8988T (cell line): ENCODE results near the gene MS4A14.
"Not testable (repeated sequence)": the region's sequence is repeated elsewhere in the genome, so short reads cannot be mapped to it uniquely, and the experiment has no call there.

Source experiments
- DNase-seq: peaks from one replicate; pipeline ENCODE4 v3.0.0; 2011

MS4A14 gene, protein sequence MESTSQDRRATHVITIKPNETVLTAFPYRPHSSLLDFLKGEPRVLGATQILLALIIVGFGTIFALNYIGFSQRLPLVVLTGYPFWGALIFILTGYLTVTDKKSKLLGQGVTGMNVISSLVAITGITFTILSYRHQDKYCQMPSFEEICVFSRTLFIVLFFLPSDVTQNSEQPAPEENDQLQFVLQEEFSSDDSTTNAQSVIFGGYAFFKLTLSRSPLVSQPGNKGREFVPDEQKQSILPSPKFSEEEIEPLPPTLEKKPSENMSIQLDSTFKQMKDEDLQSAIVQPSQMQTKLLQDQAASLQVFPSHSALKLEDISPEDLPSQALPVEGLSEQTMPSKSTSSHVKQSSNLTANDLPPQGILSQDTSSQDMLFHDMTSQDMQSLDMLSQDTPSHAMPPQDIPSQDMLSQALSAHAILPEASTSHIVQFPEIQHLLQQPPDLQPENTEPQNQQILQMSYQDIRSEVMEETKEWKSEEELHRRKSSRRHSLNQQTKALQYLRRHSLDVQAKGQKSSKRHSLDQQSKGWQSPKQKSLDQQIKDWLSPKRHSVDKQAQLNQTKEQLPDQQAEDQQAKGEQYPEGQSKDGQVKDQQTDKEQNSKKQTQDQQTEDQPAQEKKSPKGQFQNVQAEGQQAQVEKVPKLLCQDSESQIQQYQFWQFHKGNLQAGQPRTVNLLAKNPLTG

DNA sequence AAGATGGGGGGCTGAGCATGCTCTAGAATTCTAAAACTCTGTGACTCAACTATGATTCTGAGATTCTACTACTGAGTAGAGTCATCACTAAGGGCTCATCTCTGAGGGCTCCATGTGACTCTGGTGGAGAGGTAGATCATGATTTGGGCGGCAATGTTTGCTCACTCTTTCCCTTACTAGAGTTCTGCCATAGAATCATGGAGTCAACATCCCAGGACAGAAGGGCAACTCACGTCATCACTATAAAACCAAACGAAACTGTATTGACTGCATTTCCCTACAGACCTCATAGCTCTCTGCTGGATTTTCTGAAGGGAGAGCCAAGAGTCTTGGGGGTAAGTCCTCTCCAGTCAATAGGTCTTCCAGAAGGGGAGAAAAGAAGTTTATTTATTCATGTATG lies at the start of gene MS4A14:
Gene MS4A14, plus strand, starts transcription at position 78 of the 400 bp plus-strand sequence. Its CDS starts 120 bp downstream, at position 198.
- DNase-seq: no peak

DNA sequence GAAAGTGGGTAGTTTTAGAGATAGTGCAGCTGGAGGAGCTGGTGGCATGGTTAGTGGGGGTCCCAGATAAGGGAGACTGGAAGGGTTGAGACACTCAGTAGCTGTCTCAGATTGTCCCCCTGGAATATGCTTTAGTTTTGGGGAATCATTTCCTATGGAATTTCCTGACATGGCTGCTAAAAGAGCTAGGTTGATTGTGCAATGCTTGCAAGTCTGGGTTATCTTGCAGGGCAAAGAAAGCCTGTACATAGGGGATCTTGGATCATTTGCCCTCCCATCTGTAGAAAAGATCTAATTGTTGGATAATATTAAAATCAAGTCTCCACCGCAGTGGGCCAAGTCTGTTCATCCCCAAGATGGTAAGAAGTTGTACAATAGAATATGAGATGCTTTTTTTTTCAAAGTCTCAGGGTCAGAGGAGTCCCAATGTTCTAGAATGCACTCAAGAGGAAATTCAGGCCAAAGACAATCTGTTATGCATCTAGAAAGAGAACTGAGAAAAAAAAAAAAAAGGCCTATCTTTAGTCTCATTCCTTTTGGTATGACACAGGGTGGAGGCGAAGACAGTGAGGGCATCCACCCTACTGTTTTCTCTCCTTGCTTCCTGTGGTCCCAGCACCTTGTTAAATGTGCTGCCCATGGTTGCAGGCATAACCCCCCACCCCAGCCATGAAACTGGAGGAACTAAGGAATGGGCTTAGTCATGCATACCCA lies 49.0 kb upstream of the MS4A14 start:
- DNase-seq: no peak

DNA sequence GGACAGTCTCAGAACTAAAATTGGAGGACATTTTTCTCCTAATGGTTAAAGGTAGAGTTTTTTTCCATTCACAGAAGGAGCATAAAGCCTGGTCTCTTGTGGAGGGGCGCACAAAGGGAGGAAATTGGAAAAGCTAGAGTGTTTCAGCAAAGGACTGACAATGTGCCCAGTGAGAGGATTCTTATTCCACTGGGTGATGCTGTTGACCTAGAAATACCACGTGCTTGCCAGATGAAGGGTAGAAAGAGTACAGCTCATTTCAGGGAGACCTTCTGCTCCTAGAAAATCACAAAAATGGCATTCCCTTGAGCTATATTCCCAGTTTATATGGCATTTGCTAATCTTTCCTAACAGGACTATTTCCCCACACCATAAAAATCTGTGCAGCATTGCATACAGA lies 48.1 kb upstream of the MS4A14 start:
- DNase-seq: no peak

DNA sequence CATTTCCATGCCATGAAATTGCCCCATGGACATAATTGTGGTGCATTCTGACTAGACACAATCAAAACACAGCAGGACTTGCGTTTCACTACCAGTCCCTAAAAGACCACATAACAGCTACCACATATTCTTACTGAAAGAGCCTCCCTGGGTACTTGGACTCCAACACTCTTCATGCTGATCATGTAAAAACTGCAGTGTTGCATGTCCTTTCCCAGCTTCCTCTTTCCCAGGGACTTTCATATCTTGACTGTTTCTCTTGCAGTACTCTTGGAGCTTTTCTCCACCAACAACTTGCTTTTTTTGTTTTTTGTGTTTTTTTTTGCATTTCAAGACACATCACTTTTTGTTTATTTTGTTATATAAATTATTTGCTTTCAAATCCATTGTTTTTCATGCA lies 46.3 kb upstream of the MS4A14 start:
- DNase-seq: no peak

DNA sequence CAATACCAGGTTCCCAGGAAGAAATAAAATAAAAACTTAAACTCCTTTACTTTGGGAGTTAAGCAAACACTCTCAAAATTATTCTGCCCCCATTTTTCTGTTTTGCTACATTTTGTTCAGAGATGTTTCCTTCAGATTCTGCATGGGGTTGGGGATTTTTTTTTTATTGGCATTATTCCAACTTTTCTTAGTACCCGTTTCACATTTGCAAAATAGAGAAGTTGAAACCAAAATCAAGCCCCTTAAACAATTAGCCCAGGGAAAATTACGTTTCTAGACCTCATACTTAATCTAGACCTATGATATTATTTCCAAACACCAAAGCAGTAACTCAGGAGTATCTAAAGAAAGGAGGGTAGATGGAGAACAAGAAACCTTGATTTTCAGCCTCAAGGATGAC lies 38.5 kb upstream of the MS4A14 start:
- no peak for DNase-seq

DNA sequence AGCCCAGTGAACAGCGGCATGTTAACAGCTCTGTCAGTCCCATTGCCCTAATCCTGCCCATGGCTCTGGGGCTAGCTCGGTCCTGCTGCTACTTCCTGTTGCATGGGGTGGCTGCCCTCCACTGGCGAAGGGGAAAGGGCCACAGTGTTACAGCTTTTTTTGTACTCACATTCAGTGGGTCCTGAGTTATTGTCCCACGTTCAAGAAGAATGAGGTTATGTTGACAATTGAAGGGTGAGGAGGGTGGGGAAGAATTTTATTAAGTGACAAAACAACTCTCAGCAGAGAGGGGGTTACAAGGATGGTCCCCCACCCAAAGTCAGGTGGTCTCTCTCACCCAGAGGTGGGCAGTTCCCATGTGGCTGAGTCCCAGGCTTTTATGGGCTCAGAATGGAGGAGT lies 35.6 kb upstream of the MS4A14 start:
- no peak for DNase-seq

DNA sequence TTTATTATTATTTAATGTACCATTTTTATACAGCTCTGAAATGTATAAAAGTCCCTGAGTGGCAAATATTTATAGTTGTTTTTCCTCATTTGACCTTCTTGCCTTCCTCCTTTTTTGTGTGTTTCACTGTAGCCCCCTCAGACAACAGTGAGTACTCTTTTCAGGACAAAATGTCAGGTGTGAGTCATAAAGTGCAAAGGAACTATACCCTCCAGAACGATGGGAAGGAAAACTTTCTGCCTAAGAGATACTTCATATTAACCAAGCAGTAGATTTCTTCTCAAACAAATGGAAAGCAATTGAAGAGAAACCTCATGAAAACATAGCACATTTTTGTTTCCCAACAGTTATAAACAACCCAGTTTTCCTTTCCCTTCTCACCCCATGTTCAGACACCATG lies 34.0 kb upstream of the MS4A14 start:
- DNase-seq: no peak

DNA sequence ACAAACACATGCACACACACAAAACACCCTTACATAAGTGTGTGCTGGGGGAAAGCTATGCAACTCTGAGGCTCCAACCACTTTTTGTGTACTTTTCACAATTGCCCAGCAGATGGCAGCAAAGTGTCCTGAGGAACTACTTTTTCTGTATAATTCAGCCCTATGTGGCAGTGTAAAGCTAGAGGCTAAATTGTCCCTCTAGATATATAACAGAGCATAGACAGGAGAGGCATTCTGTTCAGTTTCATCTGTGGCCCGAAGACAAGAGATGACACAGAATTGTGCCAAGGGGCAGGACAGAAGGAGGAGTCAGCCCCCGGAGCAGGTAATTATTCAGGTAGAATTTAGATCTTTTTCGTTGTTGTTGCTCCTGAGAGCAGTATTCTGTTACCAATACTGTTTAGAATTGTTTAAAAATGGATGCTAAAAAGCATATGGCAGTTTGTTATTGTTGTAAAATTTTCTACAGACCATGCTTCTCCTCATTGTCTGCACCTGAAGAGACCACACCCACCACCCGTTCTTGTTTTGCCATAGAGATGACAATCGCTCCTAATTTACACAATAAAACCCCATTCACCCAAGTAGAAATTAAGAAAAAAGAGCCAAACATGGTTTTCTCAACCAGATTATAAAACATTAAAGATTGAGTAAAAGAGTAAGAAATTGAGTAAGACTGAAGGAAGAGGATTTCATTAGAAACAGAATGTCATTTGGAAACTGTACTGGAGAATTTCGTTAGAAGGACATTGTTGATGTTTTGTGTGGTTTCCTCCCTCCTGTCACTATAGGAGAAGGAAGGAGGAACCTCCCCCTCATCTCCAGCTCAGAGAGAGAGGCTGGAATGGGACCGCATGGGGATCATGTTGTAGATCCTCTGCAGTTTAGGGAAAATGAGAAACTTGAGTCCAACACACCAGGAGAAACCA lies 32.5 kb upstream of the MS4A14 start:
- DNase-seq: peak; percentile 29

DNA sequence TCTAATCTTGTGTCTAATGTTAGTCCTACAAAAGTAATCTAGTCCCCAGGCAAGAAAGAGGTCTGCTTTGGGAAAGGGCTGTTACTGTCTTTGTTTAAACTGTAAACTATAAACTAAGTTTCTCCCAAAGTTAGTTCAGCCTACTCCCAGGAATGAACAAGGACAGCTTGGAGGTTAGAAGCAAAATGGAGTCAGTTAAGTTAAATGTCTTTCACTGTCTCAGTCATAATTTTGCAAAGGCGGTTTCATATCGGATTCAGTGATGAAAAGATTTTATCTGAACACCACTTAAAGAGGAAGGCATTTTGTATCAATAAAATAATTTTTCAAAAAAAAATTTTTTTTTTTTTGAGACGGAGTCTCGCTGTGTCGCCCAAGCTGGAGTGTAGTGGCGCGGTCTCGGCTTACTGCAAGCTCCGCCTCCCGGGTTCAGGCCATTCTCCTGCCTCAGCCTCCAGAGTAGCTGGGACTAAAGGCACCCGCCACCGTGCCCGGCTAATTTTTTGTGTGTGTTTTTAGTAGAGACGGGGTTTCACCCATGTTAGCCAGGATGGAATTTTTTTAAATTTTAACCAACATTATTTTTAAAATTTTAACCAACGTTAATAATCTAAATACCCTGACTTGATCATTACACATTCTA lies 29.9 kb upstream of the MS4A14 start:
- not testable (repeated sequence) for DNase-seq

DNA sequence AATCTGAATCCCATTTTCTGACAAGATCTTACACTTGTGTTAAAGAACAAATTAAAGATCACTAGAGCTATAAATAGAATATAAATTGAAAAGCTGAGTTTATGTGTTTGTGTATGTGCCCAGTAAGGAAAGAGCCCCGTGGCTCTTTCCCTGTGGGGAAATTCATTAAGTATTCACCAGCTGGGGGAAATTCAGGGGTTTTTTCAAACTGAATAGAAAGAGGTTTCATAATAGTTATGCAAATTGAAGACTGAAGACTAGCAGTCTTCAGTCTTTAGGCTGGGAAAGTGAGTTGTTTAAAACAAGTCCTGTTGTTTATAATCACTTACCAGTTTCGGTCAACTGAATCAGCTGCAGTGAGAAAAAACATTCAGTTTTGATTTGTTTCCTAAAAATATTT lies 29.2 kb upstream of the MS4A14 start:
- no peak for DNase-seq

DNA sequence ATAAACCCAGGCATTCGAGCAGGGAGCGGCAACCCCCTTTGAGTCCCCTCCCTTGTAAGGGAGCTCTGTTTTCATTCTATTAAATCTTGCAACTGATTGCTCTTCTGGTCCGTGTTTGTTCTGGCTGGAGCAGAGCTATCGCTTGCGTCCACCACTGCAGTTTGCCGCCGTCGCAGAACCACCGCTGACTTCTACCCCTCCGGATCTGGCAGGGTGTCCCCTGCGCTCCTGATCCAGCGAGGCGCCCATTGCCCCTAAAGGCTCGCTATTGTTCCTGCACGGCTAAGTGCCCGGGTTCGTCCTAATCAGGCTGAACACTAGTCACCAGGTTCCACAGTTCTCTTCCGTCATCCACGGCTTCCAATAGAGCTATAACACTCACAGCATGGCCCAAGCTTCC lies 28.4 kb upstream of the MS4A14 start:
- DNase-seq: no peak

DNA sequence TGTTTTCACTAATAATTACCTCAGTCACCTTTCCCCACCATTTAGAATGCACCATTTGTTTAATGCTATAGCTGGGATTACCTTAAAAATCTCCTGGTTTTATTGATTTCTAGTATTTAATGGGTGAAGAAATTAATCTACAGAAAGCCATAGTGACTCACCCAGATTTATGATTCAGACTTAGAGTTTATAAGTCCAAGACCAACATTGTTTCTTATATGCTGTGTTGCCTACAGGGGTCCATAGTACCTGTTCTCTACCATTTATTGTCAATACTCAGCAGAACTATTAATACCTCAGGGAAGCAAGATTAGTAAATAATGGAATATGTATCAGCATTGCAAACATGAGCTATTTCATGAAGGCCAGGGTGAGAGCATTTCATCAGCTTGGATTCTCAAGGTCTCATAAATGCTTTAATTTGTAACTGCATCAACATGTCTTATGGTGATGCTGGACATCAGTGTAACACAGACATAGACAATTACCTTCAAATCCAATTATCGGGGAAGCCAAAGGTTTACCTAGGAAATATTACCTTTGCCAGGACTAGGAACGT lies 25.9 kb upstream of the MS4A14 start:
- no peak for DNase-seq

DNA sequence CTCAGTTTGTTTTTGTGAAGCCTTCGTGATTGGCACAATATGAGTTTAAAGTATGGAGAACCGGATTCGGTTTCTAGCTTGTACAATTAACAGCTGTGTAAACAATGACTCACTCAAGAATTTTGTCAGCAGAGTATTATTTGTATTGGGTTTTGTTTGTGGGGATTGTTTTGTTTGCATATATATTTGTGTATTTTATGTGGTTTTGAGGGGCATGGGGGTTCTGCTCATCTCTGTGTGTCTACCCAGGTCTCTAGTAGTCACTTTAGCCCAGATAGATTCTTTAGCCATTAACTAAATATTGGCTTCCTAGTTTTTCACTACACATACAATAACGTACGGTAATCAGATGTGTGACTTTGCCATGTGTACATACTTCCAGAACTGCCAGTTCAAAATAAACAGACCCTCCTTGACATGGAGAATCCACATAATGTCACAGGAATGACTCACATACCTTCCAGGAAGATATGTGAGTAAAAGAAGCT lies 25.4 kb upstream of the MS4A14 start:
- no peak for DNase-seq

DNA sequence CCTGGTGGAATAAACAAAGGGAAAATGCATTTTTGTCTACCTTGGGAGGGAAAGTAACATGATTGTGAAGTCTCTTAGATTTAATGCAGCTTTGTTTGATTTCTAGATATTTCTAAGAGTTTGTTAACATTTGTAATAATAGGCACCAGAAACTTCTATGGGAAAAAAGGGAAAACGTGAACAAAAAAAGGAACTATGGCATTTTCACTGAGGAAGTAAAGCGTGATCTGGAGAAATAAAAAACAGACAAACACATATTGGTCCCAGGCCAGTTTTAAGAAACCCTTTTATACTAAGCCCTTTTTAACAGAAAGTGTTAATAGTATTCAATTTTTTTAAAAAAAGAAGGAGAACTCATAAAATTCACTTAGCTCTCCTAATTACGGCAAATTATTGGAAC lies 24.9 kb upstream of the MS4A14 start:
- no peak for DNase-seq

DNA sequence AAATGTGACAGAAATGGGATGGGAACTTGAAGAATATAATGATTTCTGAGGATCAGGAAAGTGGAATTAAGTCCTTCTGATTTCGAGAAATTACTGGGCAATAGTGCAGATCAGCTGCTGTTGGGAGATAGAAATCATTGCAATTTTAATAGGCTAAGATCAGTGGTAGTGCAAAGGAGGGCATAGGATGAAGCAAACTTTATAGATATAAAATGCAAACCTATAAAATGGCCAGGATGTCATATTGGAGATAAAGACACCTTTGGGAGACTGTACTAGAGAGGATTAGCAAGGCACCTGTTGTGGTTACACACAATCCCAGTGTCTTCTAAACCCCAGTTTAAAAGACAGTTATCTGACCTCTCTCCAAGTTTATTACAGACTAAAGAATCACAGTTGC lies 24.4 kb upstream of the MS4A14 start:
- no peak for DNase-seq

DNA sequence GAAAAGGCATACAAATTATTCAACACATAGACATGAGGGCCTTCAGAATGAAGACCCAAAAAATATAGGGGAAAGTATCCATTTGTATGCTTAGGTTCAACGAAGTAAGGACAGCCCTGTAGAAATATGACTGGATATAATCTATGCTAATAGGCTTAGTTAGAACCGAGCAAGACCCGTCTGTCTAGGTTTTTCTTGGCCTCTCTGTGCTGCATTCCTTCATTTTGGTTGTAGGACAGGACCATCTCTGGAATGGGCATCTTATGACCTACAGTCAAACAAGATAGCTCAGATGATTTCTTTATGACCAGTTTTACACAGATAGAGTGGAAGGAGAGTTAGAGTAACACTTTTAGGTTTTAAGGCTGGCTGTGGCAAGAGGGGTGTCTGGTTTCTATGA lies 23.5 kb upstream of the MS4A14 start:
- DNase-seq: no peak

DNA sequence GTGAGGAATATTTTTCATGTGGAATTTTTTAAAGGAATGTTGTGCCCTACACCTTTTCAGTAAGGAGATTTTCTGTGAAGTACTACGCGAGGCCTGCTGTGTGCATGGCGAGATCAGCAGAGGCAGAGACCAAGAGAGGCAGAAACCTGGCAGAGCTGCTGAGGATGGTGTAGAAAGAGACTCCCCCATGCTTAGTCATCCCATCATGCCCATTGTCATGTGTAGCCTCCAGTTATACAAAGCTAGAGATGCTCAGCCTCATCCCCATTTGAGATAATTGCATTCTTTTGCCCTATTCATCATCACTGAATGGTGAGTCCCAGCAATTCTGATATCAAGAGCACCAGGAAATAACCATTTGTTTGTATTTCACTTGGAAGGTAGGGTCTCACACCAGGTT lies 20.9 kb upstream of the MS4A14 start:
- DNase-seq: no peak

DNA sequence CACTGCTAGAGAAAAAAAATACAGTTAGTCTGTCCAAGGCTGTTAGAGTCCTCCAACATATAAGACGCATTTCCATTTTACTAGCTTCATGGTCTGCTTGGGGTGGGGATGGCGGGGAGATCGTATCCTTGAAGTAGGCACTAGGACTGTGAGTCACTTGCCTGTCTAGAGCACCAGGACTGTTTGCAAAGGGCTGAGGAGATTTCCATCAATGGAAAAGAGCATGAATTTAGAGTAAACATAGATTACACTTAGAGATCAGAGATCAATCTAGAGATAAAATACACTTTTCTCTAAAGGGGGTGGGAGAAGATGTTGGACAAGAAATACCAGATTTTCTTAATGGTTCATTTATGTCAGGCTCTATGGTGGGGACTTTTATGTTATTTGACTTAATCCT lies 19.7 kb upstream of the MS4A14 start:
- DNase-seq: no peak

DNA sequence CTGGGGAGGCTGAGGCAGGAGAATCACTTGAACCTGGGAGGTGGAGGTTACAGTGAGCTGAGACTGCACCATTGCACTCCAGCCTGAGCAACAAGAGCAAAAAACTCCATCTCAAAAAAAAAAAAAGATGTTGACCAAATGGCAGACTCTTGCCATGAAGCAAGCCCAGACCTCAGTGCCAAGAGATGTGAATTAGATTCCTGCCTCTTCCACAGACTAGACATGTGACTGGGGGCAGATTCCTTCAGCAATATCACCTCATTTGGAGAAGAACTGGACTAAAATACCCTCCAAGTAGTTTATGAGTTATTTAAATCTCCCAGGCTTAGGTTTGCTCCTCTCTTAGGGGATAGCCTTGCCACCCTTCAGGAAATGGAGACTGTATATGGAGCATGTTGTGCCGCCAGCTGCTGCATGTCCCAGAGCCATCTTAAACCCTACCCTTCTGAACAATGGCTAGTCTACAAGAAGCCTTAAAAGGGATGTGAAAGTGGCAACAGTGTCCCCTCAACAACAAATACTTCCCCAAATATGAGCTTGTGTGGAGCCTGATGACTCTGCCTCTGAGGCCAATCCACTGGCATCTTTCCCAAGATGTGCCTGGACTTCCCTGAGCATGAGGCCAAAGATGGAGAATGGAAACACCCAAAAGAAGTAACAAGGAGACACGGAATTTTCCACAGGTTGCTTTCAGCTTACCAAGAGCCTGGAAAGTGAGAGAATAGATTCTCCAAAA lies 18.7 kb upstream of the MS4A14 start:
- DNase-seq: no peak

DNA sequence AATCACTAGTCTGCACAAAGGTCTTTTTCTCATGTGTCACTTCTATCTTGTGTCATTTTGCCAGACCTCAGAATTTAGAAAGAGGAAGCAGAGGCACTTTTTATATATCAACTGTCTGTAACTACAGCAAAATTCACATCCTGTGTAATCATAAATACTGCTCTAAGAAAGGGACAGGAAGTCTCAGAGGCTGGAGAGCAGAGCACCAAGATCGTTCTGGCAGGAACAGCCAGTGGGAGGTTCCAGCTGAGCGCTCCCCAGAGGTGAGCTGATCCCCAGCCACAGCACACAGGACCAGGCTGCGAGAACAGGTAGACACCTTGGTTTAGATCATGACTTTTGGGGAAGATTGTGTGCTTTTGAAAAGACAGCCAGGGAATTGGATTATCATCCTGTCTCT lies 17.9 kb upstream of the MS4A14 start, which contains the start of gene MS4A7:
Gene MS4A7, plus strand, starts transcription at position 179 of the 400 bp plus-strand sequence. CDS start 4,610 bp downstream, outside the sequence.
- no peak for DNase-seq
